ENCODE measurements around the gene ZNF438.
A peak's percentile ranks its signal among the peaks of the same experiment; 100 is the strongest.
"Not testable (repeated sequence)": the region's sequence is repeated elsewhere in the genome, so short reads cannot be mapped to it uniquely, and the experiment has no call there.

ZNF438 gene

GRCh38 chr10:31051703-31052102, 20.0 kb upstream of the ZNF438 start:
- DNase-seq (ENCODE audit: low spot score): no peak

- DNase-seq (ENCODE audit: low spot score): no peak
Observed at GRCh38 chr10:31042670-31043069, 11.0 kb upstream of the ZNF438 start.

GRCh38 chr10:31041011-31041410, 9.3 kb upstream of the ZNF438 start:
- DNase-seq (ENCODE audit: low spot score): no peak

GRCh38 chr10:31039006-31039405, 7.3 kb upstream of the ZNF438 start:
- DNase-seq (ENCODE audit: low spot score): not testable (repeated sequence)

GRCh38 chr10:31037749-31038148, 6.1 kb upstream of the ZNF438 start:
- DNase-seq (ENCODE audit: low spot score): no peak

- DNase-seq (ENCODE audit: low spot score): no peak
Observed at GRCh38 chr10:31036209-31036608, 4.5 kb upstream of the ZNF438 start.

GRCh38 chr10:31035266-31035798, 3.7 kb upstream of the ZNF438 start:
- no peak for DNase-seq (ENCODE audit: low spot score)

GRCh38 chr10:31034098-31034909, 2.6 kb upstream of the ZNF438 start:
- peak; percentile 43 for DNase-seq (ENCODE audit: low spot score)

GRCh38 chr10:31033147-31033546, 1.5 kb upstream of the ZNF438 start:
- no peak for DNase-seq (ENCODE audit: low spot score)

DNA sequence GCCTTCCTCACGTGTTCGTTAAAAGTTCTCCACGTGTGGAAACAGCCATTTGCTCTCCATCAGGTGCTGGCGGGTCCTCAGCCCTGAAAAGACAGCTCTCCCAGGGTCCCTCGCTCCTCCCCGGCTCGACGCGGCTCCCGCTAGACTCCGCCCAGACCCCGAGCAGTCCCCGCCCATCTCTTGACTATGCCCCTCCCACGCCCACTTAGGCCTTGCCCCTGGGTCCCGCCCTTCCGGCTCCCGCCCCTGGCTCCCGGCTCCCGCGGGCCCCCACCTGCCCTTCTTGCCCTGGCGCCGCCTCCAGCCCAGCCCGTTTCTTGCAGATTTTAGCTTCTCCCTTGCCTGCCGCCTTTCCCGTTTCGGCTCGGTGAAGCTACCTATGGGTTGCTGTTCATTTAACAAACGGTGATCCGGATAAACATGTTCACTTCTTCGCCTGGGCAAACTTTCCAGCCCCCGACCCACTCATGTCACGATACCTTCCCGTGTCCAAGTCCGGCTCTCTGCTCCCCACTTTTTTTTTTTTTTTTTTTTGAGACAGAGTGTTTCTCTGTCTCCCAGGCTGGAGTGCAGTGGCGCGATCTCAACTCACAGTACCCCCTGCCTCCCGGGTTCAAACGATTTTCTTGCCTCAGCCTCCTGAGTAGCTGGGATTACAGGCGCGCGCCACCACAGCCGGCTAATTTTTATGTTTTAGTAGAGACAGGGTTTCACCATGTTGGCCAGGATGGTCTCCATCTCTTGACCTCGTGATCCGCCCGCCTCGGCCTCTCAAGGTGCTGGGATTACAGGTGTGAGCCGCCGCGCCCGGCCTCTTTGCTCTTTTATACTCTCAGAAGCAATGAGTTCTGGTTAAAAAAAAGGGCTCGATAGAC, 830 bp upstream of the ZNF438 start:
- peak; percentile 96 for DNase-seq (ENCODE audit: low spot score)

DNA sequence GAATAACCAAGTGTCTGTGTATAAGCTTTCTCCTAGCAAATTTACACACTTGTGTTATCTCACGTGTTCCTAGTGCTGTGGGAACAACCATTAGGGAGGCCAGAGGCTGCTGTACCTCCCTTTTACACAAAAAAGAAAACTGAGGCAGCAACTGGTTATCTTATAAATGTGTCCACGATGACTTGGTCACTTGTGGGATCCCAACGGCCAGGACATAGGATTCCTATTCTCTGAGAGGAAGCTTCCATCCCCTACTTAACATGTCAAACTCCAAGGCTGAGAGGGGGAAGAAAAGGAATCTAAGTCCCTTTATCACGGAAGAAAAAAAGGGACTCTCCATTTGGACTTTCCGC, 484 bp downstream of the ZNF438 start:
- DNase-seq (ENCODE audit: low spot score): no peak

GRCh38 chr10:31030800-31031199, 865 bp downstream of the ZNF438 start:
- no peak for DNase-seq (ENCODE audit: low spot score)

- no peak for DNase-seq (ENCODE audit: low spot score)
Observed at GRCh38 chr10:31030260-31030659, 1.4 kb downstream of the ZNF438 start.

- no peak for DNase-seq (ENCODE audit: low spot score)
Observed at GRCh38 chr10:31028081-31028480, 3.6 kb downstream of the ZNF438 start.

DNA sequence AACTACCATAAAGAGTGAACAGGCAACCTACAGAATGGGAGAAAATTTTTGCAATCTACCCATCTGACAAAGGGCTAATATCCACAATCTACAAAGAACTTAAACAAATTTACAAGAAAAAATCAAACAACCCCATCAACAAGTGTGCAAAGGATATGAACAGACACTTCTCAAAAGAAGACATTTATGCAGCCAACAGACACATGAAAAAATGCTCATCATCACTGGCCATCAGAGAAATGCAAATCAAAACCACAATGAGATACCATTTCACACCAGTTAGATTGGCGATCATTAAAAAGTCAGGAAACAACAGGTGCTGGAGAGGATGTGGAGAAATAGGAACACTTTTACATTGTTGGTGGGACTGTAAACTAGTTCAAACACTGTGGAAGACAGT, 5.4 kb downstream of the ZNF438 start:
- not testable (repeated sequence) for DNase-seq (ENCODE audit: low spot score)

GRCh38 chr10:31025142-31025541, 6.5 kb downstream of the ZNF438 start:
- DNase-seq (ENCODE audit: low spot score): no peak

GRCh38 chr10:31023558-31023957, 8.1 kb downstream of the ZNF438 start:
- no peak for DNase-seq (ENCODE audit: low spot score)

GRCh38 chr10:31020209-31020608, 11.5 kb downstream of the ZNF438 start:
- no peak for DNase-seq (ENCODE audit: low spot score)

GRCh38 chr10:31018962-31019361, 12.7 kb downstream of the ZNF438 start:
- no peak for DNase-seq (ENCODE audit: low spot score)

GRCh38 chr10:31018356-31018750, 13.3 kb downstream of the ZNF438 start:
- DNase-seq (ENCODE audit: low spot score): no peak

GRCh38 chr10:31017534-31018355, 13.9 kb downstream of the ZNF438 start:
- DNase-seq (ENCODE audit: low spot score): no peak
